Measurements from ENCODE around the gene ASZ1. TPM values are rescaled to one million over a fixed set of nuclear protein-coding genes. Genes with fewer than 3 reads are reported as not detected.

Gene ASZ1
- total RNA-seq, 1 experiment from 2014 or later, result not detected

GRCh38 chr7:117338020-117338419 lies 89.3 kb downstream of the ASZ1 start:
- ATAC-seq, result peak; percentile 66; the same call in 1 of the 2 replicates

GRCh38 chr7:117333168-117333567 lies 94.1 kb downstream of the ASZ1 start:
- Histone ChIP-seq H3K36me3 (ENCODE audit: control insufficient read depth, insufficient read depth, low read length) (no peaks in the 10 kb centered on the region), H3K9me3 (ENCODE audit: control insufficient read depth, insufficient read depth, low read depth, low read length) (no peaks in the 10 kb centered on the region), H3K4me1 (ENCODE audit: control insufficient read depth, insufficient read depth, low read length) (no peaks in the 10 kb centered on the region), H3K4me3 (ENCODE audit: low read depth in 2 of 2, low read length in 2 of 2) (no peak overlapping the region), H3K27ac (ENCODE audit: low read length) (no peak overlapping the region), H3K27me3 (ENCODE audit: control insufficient read depth, insufficient read depth, low read length) (peaks cover 4% of the 10 kb centered on the region; the same call in 1 of the 2 replicates)
- intact Hi-C loops (cut with micrococcal nuclease; ENCODE audit: unreplicated experiment) (no loop called here), in situ Hi-C loops (cut with HindIII; ENCODE audit: low pct_unique_long_range_greater_than_20kb, low sequenced_read_pairs) (no loop called here)
- ChIA-PET CTCF (no interaction called here), POLR2A (no interaction called here)
- no peak for DNase-seq (ENCODE audit: low read depth, low spot score)
- ATAC-seq, result no peak
- no TSS peak for BruUV-seq (replicated peaks)
- TF ChIP-seq POLR2AphosphoS5 (IDR thresholded peaks at IDR 0.05; ENCODE audit: low read depth, low read length), result no peak
- TF ChIP-seq, protein P1, sequence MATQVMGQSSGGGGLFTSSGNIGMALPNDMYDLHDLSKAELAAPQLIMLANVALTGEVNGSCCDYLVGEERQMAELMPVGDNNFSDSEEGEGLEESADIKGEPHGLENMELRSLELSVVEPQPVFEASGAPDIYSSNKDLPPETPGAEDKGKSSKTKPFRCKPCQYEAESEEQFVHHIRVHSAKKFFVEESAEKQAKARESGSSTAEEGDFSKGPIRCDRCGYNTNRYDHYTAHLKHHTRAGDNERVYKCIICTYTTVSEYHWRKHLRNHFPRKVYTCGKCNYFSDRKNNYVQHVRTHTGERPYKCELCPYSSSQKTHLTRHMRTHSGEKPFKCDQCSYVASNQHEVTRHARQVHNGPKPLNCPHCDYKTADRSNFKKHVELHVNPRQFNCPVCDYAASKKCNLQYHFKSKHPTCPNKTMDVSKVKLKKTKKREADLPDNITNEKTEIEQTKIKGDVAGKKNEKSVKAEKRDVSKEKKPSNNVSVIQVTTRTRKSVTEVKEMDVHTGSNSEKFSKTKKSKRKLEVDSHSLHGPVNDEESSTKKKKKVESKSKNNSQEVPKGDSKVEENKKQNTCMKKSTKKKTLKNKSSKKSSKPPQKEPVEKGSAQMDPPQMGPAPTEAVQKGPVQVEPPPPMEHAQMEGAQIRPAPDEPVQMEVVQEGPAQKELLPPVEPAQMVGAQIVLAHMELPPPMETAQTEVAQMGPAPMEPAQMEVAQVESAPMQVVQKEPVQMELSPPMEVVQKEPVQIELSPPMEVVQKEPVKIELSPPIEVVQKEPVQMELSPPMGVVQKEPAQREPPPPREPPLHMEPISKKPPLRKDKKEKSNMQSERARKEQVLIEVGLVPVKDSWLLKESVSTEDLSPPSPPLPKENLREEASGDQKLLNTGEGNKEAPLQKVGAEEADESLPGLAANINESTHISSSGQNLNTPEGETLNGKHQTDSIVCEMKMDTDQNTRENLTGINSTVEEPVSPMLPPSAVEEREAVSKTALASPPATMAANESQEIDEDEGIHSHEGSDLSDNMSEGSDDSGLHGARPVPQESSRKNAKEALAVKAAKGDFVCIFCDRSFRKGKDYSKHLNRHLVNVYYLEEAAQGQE (IDR thresholded peaks at IDR 0.05; ENCODE audit: insufficient read depth in 1 of 2, low read depth in 2 of 2, low read length in 1 of 2), result no peak
- no peak for TF ChIP-seq TCF7L2 (IDR thresholded peaks at IDR 0.05; ENCODE audit: low read depth, low read length)
- no peak for TF ChIP-seq CTCF (IDR thresholded peaks at IDR 0.05)
- no peak for TF ChIP-seq SIN3A (IDR thresholded peaks at IDR 0.05; ENCODE audit: borderline replicate concordance, insufficient read depth, low read depth, low read length)

More at GRCh38 chr7:117338020-117338419, 89.3 kb downstream of the ASZ1 start:
- Histone ChIP-seq H3K9me3 (ENCODE audit: control insufficient read depth, insufficient read depth, low read depth, low read length) (no peaks in the 10 kb centered on the region), H3K4me3 (ENCODE audit: low read depth in 2 of 2, low read length in 2 of 2) (no peak overlapping the region), H3K36me3 (ENCODE audit: control insufficient read depth, insufficient read depth, low read length) (no peaks in the 10 kb centered on the region), H3K4me1 (ENCODE audit: control insufficient read depth, insufficient read depth, low read length) (no peaks in the 10 kb centered on the region), H3K27ac (ENCODE audit: low read length) (no peak overlapping the region), H3K27me3 (ENCODE audit: control insufficient read depth, insufficient read depth, low read length) (no peaks in the 10 kb centered on the region; the same call in 1 of the 2 replicates)
- TF ChIP-seq TCF7L2 (IDR thresholded peaks at IDR 0.05; ENCODE audit: low read depth, low read length) (no peak), POLR2AphosphoS5 (IDR thresholded peaks at IDR 0.05; ENCODE audit: low read depth, low read length) (no peak), SIN3A (IDR thresholded peaks at IDR 0.05; ENCODE audit: borderline replicate concordance, insufficient read depth, low read depth, low read length) (no peak), CTCF (IDR thresholded peaks at IDR 0.05) (peak; percentile 9; the same call in 1 of the 2 replicates)
- TF ChIP-seq, protein P1 (IDR thresholded peaks at IDR 0.05; ENCODE audit: insufficient read depth in 1 of 2, low read depth in 2 of 2, low read length in 1 of 2), result no peak
- BruUV-seq (replicated peaks), result no TSS peak
- no peak for DNase-seq (ENCODE audit: low read depth, low spot score)
- intact Hi-C loops (cut with micrococcal nuclease; ENCODE audit: unreplicated experiment) (no loop called here), in situ Hi-C loops (cut with HindIII; ENCODE audit: low pct_unique_long_range_greater_than_20kb, low sequenced_read_pairs) (no loop called here)
- POLR2A ChIA-PET, result no interaction called here
- CTCF ChIA-PET, result interaction anchor here (0.6 kb wide), 1 partner anchor 43 kb away, joined by 3 read pairs; no protein-coding TSS in a partner anchor

Data from Panc1 (cell line).